Measurements from ENCODE around the gene FBXL7.

FBXL7 gene

GRCh38 chr5:15621094-15621493 is 121.1 kb downstream of the FBXL7 start:
- Histone ChIP-seq H3K9me3 (ENCODE audit: insufficient read depth, low read depth, low read length) (no peaks in the 10 kb centered on the region), H3K4me3 (ENCODE audit: low read depth, low read length) (no peak overlapping the region), H3K23ac (ENCODE audit: low read length) (no peak overlapping the region), H4K8ac (ENCODE audit: low read depth, low read length) (no peak overlapping the region), H2BK5ac (ENCODE audit: low read depth, low read length, poor library complexity) (no peak overlapping the region), H3K4me1 (ENCODE audit: control insufficient read depth in 1 of 2, insufficient read depth in 2 of 2, low read length in 2 of 2) (no peaks in the 10 kb centered on the region), H3K36me3 (ENCODE audit: control insufficient read depth in 1 of 2, insufficient read depth in 2 of 2, low read length in 2 of 2) (no peaks in the 10 kb centered on the region), H4K12ac (ENCODE audit: low read depth, low read length) (no peak overlapping the region), H2BK120ac (ENCODE audit: insufficient read depth, low read length, poor library complexity) (no peak overlapping the region), H2AK5ac (ENCODE audit: low read length) (no peak overlapping the region), H3K79me1 (ENCODE audit: low read length) (no peaks in the 10 kb centered on the region), H3K27ac (ENCODE audit: low read depth, low read length) (no peak overlapping the region), H3K18ac (ENCODE audit: low read length) (no peak overlapping the region), H3K79me2 (ENCODE audit: control insufficient read depth, insufficient read depth, low read length, poor library complexity) (no peaks in the 10 kb centered on the region), H4K91ac (ENCODE audit: low read depth, low read length) (no peak overlapping the region), H3K14ac (ENCODE audit: low read length) (no peak overlapping the region), H3K4me2 (ENCODE audit: low read length) (no peak overlapping the region), H2AFZ (ENCODE audit: insufficient read depth, low read length, poor library complexity) (no peak overlapping the region), H3K4ac (ENCODE audit: low read depth, low read length) (no peak overlapping the region), H2BK12ac (ENCODE audit: low read length) (no peak overlapping the region), H3K9ac (ENCODE audit: low read length) (no peak overlapping the region), H3K27me3 (ENCODE audit: insufficient read depth, low read length) (no peaks in the 10 kb centered on the region)
- DNase-seq = no peak
- no CpG with 5 or more reads among the region's 1 CpG for WGBS (ENCODE audit: extremely low coverage, insufficient coverage, insufficient read length)

GRCh38 chr5:15623794-15624193 is 123.8 kb downstream of the FBXL7 start:
- no peak overlapping the region for H3K4me2 ChIP-seq (ENCODE audit: low read length)
- H2BK12ac ChIP-seq (ENCODE audit: low read length) = no peak overlapping the region
- no peak overlapping the region for H4K8ac ChIP-seq (ENCODE audit: low read depth, low read length)
- no peak overlapping the region for H3K14ac ChIP-seq (ENCODE audit: low read length)
- no peak overlapping the region for H2BK5ac ChIP-seq (ENCODE audit: low read depth, low read length, poor library complexity)
- H3K4ac ChIP-seq (ENCODE audit: low read depth, low read length) = no peak overlapping the region
- H3K27me3 ChIP-seq (ENCODE audit: insufficient read depth, low read length) = no peaks in the 10 kb centered on the region
- no peak for DNase-seq
- H2AFZ ChIP-seq (ENCODE audit: insufficient read depth, low read length, poor library complexity) = no peak overlapping the region
- no peak overlapping the region for H3K4me3 ChIP-seq (ENCODE audit: low read depth, low read length)
- WGBS (ENCODE audit: extremely low coverage, insufficient coverage, insufficient read length) = no CpG with 5 or more reads among the region's 2 CpGs
- H4K91ac ChIP-seq (ENCODE audit: low read depth, low read length) = no peak overlapping the region
- no peak overlapping the region for H3K18ac ChIP-seq (ENCODE audit: low read length)
- no peak overlapping the region for H4K12ac ChIP-seq (ENCODE audit: low read depth, low read length)
- H2BK120ac ChIP-seq (ENCODE audit: insufficient read depth, low read length, poor library complexity) = no peak overlapping the region
- H3K9me3 ChIP-seq (ENCODE audit: insufficient read depth, low read depth, low read length) = no peaks in the 10 kb centered on the region
- H2AK5ac ChIP-seq (ENCODE audit: low read length) = no peak overlapping the region
- H3K79me1 ChIP-seq (ENCODE audit: low read length) = no peaks in the 10 kb centered on the region
- H3K4me1 ChIP-seq (ENCODE audit: control insufficient read depth in 1 of 2, insufficient read depth in 2 of 2, low read length in 2 of 2) = no peaks in the 10 kb centered on the region
- H3K27ac ChIP-seq (ENCODE audit: low read depth, low read length) = no peak overlapping the region
- no peak overlapping the region for H3K23ac ChIP-seq (ENCODE audit: low read length)
- no peak overlapping the region for H3K9ac ChIP-seq (ENCODE audit: low read length)
- H3K79me2 ChIP-seq (ENCODE audit: control insufficient read depth, insufficient read depth, low read length, poor library complexity) = no peaks in the 10 kb centered on the region
- no peaks in the 10 kb centered on the region for H3K36me3 ChIP-seq (ENCODE audit: control insufficient read depth in 1 of 2, insufficient read depth in 2 of 2, low read length in 2 of 2)

DNA sequence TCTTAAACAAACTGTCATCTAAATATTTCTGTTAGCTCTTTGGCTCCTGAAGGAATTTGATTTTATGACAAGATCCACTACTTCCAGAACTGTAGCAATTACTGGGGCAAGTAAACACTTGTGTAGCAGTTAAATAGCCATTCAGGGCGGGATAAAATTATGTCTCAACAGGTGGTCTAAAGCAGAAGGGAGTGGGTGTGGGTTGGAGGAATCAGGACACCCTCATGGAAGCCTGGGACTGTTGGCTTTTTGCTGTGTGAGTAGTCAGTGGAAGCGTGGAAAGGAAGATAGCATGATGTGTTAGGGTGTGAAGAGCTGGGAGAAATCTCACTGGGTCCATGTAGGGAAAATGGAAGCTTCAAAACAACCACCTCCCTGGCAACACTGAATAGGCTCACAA is 127.1 kb downstream of the FBXL7 start:
- H3K4me2 ChIP-seq (ENCODE audit: low read length) = no peak overlapping the region
- no peak overlapping the region for H2BK12ac ChIP-seq (ENCODE audit: low read length)
- H3K4me3 ChIP-seq (ENCODE audit: low read depth, low read length) = no peak overlapping the region
- no peak overlapping the region for H3K9ac ChIP-seq (ENCODE audit: low read length)
- no CpG with 5 or more reads among the region's 2 CpGs for WGBS (ENCODE audit: extremely low coverage, insufficient coverage, insufficient read length)
- no peaks in the 10 kb centered on the region for H3K36me3 ChIP-seq (ENCODE audit: control insufficient read depth in 1 of 2, insufficient read depth in 2 of 2, low read length in 2 of 2)
- DNase-seq = no peak
- no peak overlapping the region for H3K14ac ChIP-seq (ENCODE audit: low read length)
- no peak overlapping the region for H3K4ac ChIP-seq (ENCODE audit: low read depth, low read length)
- no peak overlapping the region for H4K91ac ChIP-seq (ENCODE audit: low read depth, low read length)
- H3K23ac ChIP-seq (ENCODE audit: low read length) = no peak overlapping the region
- no peaks in the 10 kb centered on the region for H3K27me3 ChIP-seq (ENCODE audit: insufficient read depth, low read length)
- H2BK5ac ChIP-seq (ENCODE audit: low read depth, low read length, poor library complexity) = no peak overlapping the region
- H3K79me1 ChIP-seq (ENCODE audit: low read length) = no peaks in the 10 kb centered on the region
- H4K12ac ChIP-seq (ENCODE audit: low read depth, low read length) = no peak overlapping the region
- H3K79me2 ChIP-seq (ENCODE audit: control insufficient read depth, insufficient read depth, low read length, poor library complexity) = no peaks in the 10 kb centered on the region
- H2AK5ac ChIP-seq (ENCODE audit: low read length) = no peak overlapping the region
- no peak overlapping the region for H2AFZ ChIP-seq (ENCODE audit: insufficient read depth, low read length, poor library complexity)
- H4K8ac ChIP-seq (ENCODE audit: low read depth, low read length) = no peak overlapping the region
- H2BK120ac ChIP-seq (ENCODE audit: insufficient read depth, low read length, poor library complexity) = no peak overlapping the region
- H3K9me3 ChIP-seq (ENCODE audit: insufficient read depth, low read depth, low read length) = no peaks in the 10 kb centered on the region
- H3K27ac ChIP-seq (ENCODE audit: low read depth, low read length) = no peak overlapping the region
- no peak overlapping the region for H3K18ac ChIP-seq (ENCODE audit: low read length)
- H3K4me1 ChIP-seq (ENCODE audit: control insufficient read depth in 1 of 2, insufficient read depth in 2 of 2, low read length in 2 of 2) = no peaks in the 10 kb centered on the region

DNA sequence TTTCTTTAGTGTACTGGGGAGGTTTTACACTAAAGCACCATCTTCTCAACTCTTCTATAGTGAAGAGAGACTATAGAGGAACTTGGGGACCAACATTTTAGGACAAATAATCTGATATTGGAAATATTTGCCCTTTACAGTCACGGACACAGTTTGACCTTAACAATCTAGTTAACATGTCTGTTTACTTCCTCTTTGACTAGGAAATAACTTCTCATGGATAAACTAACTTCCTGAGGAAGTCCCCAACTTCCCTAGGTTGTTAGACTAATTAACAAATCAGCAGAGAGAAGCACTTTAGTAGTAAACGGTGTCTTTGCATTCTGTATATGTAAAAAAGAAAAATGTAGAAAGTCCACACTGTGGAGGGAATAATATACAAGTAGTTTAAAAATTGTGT is 127.7 kb downstream of the FBXL7 start:
- no peaks in the 10 kb centered on the region for H3K79me1 ChIP-seq (ENCODE audit: low read length)
- no peak overlapping the region for H2BK5ac ChIP-seq (ENCODE audit: low read depth, low read length, poor library complexity)
- no peak overlapping the region for H3K14ac ChIP-seq (ENCODE audit: low read length)
- no peak overlapping the region for H3K23ac ChIP-seq (ENCODE audit: low read length)
- no peak overlapping the region for H3K4me3 ChIP-seq (ENCODE audit: low read depth, low read length)
- H2AK5ac ChIP-seq (ENCODE audit: low read length) = no peak overlapping the region
- H3K4me2 ChIP-seq (ENCODE audit: low read length) = no peak overlapping the region
- no peaks in the 10 kb centered on the region for H3K36me3 ChIP-seq (ENCODE audit: control insufficient read depth in 1 of 2, insufficient read depth in 2 of 2, low read length in 2 of 2)
- H4K91ac ChIP-seq (ENCODE audit: low read depth, low read length) = no peak overlapping the region
- no peaks in the 10 kb centered on the region for H3K27me3 ChIP-seq (ENCODE audit: insufficient read depth, low read length)
- no peak overlapping the region for H3K27ac ChIP-seq (ENCODE audit: low read depth, low read length)
- no peaks in the 10 kb centered on the region for H3K9me3 ChIP-seq (ENCODE audit: insufficient read depth, low read depth, low read length)
- H2AFZ ChIP-seq (ENCODE audit: insufficient read depth, low read length, poor library complexity) = no peak overlapping the region
- no peak for DNase-seq
- H3K4ac ChIP-seq (ENCODE audit: low read depth, low read length) = no peak overlapping the region
- no peak overlapping the region for H4K8ac ChIP-seq (ENCODE audit: low read depth, low read length)
- no peak overlapping the region for H3K18ac ChIP-seq (ENCODE audit: low read length)
- H2BK120ac ChIP-seq (ENCODE audit: insufficient read depth, low read length, poor library complexity) = no peak overlapping the region
- H3K79me2 ChIP-seq (ENCODE audit: control insufficient read depth, insufficient read depth, low read length, poor library complexity) = no peaks in the 10 kb centered on the region
- no peak overlapping the region for H4K12ac ChIP-seq (ENCODE audit: low read depth, low read length)
- H3K4me1 ChIP-seq (ENCODE audit: control insufficient read depth in 1 of 2, insufficient read depth in 2 of 2, low read length in 2 of 2) = no peaks in the 10 kb centered on the region
- no CpG with 5 or more reads among the region's 2 CpGs for WGBS (ENCODE audit: extremely low coverage, insufficient coverage, insufficient read length)
- H2BK12ac ChIP-seq (ENCODE audit: low read length) = no peak overlapping the region
- no peak overlapping the region for H3K9ac ChIP-seq (ENCODE audit: low read length)

GRCh38 chr5:15630441-15630840 is 130.5 kb downstream of the FBXL7 start:
- H3K27ac ChIP-seq (ENCODE audit: low read depth, low read length) = no peak overlapping the region
- H4K91ac ChIP-seq (ENCODE audit: low read depth, low read length) = no peak overlapping the region
- no peak overlapping the region for H2BK5ac ChIP-seq (ENCODE audit: low read depth, low read length, poor library complexity)
- no peak overlapping the region for H3K23ac ChIP-seq (ENCODE audit: low read length)
- no peak overlapping the region for H2BK12ac ChIP-seq (ENCODE audit: low read length)
- no peak overlapping the region for H3K14ac ChIP-seq (ENCODE audit: low read length)
- H3K79me1 ChIP-seq (ENCODE audit: low read length) = no peaks in the 10 kb centered on the region
- H2AK5ac ChIP-seq (ENCODE audit: low read length) = no peak overlapping the region
- H3K4me1 ChIP-seq (ENCODE audit: control insufficient read depth in 1 of 2, insufficient read depth in 2 of 2, low read length in 2 of 2) = no peaks in the 10 kb centered on the region
- no peaks in the 10 kb centered on the region for H3K27me3 ChIP-seq (ENCODE audit: insufficient read depth, low read length)
- H3K9me3 ChIP-seq (ENCODE audit: insufficient read depth, low read depth, low read length) = no peaks in the 10 kb centered on the region
- H3K36me3 ChIP-seq (ENCODE audit: control insufficient read depth in 1 of 2, insufficient read depth in 2 of 2, low read length in 2 of 2) = no peaks in the 10 kb centered on the region
- no peak overlapping the region for H3K4me2 ChIP-seq (ENCODE audit: low read length)
- no peak overlapping the region for H3K18ac ChIP-seq (ENCODE audit: low read length)
- no peak overlapping the region for H4K12ac ChIP-seq (ENCODE audit: low read depth, low read length)
- no peak overlapping the region for H3K4ac ChIP-seq (ENCODE audit: low read depth, low read length)
- no peaks in the 10 kb centered on the region for H3K79me2 ChIP-seq (ENCODE audit: control insufficient read depth, insufficient read depth, low read length, poor library complexity)
- no peak overlapping the region for H2BK120ac ChIP-seq (ENCODE audit: insufficient read depth, low read length, poor library complexity)
- no peak overlapping the region for H2AFZ ChIP-seq (ENCODE audit: insufficient read depth, low read length, poor library complexity)
- H3K9ac ChIP-seq (ENCODE audit: low read length) = no peak overlapping the region
- no peak overlapping the region for H3K4me3 ChIP-seq (ENCODE audit: low read depth, low read length)
- H4K8ac ChIP-seq (ENCODE audit: low read depth, low read length) = no peak overlapping the region
- DNase-seq = no peak
